OCI-LY7 (cell line): ENCODE measurements around the gene RIC8B.

Experiments used
- EZH2phosphoT487 ChIP-seq: fragments of 200-600 bp; sonication (generic); IDR thresholded peaks from 2 replicates; pipeline ENCODE4 v1.6.1; 2018; ENCODE audit warnings: low read depth, borderline replicate concordance, mild to moderate bottlenecking, mixed run types, antibody characterized with exemption, low read length, moderate library complexity, mixed read lengths
- TF ChIP-seq, protein P1 (sequence below): fragments of 200-600 bp; sonication (generic); conservative IDR thresholded peaks from 2 replicates; pipeline ENCODE4 v1.5.1; 2014; ENCODE audit warnings: mild to moderate bottlenecking, antibody characterized with exemption, low read length, moderate library complexity, mixed read lengths

DNA sequence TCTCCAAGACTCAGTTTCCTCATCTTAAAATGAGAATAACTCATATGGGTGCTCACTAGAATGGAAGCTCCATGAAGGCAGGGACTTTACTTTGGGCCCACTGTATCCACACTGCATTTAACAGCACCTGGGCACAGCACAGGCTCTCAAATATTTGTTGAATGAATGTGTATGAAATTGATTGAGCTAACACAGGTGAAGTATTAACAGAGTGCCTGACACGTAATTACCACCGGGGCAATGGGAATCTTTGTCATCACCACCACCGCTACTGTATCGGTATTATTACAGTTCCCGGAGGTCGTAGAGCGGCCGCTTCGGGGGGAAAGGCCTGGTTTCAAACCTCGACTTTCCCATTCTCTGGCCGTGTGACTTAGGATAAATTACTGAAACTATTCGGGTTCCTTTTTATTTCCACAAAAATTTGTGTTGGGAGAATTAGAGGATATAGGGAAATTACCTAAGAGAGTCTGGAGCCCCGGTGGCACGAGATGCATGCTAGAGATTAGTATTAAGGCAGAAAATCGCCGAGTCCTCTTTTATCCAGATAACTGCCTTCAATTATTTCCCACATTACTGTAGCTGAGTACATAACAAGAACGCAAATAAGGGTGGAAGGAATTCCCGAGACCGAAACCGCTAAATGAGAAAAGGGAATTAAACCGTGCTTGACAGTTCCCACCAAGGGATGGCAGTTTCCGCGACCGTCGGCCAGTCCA is 1.0 kb upstream of the RIC8B start:
- TF ChIP-seq, protein P1, sequence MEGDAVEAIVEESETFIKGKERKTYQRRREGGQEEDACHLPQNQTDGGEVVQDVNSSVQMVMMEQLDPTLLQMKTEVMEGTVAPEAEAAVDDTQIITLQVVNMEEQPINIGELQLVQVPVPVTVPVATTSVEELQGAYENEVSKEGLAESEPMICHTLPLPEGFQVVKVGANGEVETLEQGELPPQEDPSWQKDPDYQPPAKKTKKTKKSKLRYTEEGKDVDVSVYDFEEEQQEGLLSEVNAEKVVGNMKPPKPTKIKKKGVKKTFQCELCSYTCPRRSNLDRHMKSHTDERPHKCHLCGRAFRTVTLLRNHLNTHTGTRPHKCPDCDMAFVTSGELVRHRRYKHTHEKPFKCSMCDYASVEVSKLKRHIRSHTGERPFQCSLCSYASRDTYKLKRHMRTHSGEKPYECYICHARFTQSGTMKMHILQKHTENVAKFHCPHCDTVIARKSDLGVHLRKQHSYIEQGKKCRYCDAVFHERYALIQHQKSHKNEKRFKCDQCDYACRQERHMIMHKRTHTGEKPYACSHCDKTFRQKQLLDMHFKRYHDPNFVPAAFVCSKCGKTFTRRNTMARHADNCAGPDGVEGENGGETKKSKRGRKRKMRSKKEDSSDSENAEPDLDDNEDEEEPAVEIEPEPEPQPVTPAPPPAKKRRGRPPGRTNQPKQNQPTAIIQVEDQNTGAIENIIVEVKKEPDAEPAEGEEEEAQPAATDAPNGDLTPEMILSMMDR = no peak
- no peak for TF ChIP-seq EZH2phosphoT487
